ENCODE data around the gene GNB2. TPM values are rescaled to one million over a fixed set of nuclear protein-coding genes. Genes with fewer than 3 reads are reported as not detected.
"Not testable (repeated sequence)": the region's sequence is repeated elsewhere in the genome, so short reads cannot be mapped to it uniquely, and the experiment has no call there.

Gene GNB2
- polyA plus RNA-seq, 1 donor from 2014 or later = 62.7 TPM

DNA sequence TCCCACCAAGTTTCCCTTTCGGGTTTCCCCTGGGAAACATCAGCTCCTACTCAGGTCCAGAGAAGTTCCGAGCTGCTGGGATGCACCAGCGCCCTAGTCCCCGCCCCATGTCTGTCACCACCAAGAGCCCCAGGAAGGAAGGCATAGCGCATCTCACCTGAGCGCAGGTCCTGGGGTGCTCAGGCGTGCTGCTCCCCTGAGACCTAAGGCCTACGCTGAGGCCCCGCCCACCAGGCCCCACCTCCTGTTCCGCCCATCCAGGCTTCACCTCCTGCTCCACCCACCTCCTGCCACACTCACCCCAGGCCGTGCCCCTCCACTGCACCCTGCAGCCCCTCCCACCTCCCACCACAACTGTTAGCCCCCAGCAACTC is 31.0 kb upstream of the GNB2 start:
- H3K27ac Mint-ChIP-seq = peak overlapping the region in 1 of 3 donors; percentile 18
- H3K9me3 Mint-ChIP-seq = no peaks in the 10 kb centered on the region
- peaks cover 13% of the 10 kb centered on the region for H3K27me3 Mint-ChIP-seq
- peaks cover 3% of the 10 kb centered on the region for H3K36me3 Mint-ChIP-seq
- H3K4me3 Mint-ChIP-seq = peak overlapping the region; percentile 25 to 90 (median 57)
- H3K4me1 Mint-ChIP-seq = peaks cover 8 to 11% (median 9%) of the 10 kb centered on the region in 3 donors

DNA sequence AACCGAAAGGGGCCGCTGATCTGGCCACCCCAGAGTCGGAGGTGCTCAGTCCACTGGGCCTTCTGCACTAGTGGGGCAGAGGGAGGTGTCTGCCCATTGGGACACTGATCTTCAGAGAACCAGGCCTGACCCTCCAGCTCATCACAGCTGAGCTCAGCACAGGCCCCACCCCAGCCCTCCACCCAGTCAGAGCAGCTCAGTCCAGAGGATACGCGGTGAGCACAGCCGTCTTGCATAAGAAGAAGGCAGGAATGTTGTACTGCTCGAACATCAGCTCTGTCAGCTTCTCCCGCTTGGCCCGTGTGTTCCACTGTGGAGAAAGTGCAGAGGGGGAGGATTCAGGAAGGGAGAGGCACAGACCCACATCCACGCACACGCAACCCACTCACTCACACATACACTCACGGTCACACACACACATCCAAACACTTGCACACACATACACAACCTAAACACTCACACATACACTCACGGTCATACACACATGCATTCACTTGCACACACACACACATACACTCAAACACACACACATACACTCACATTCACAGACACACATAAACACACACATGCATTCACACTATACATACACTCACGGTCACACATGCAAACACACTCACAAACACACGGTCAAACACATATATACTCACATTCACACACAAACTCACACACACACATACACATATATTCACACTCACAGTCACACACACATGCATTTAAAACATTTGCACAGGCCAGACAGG is 23.5 kb upstream of the GNB2 start:
- Mint-ChIP-seq H3K9me3 (no peaks in the 10 kb centered on the region), H3K4me3 (no peak overlapping the region), H3K4me1 (peaks cover 0 to 4% (median 0%) of the 10 kb centered on the region in 3 donors), H3K27me3 (peaks cover 39% of the 10 kb centered on the region), H3K36me3 (peaks cover 3% of the 10 kb centered on the region), H3K27ac (no peak overlapping the region)

DNA sequence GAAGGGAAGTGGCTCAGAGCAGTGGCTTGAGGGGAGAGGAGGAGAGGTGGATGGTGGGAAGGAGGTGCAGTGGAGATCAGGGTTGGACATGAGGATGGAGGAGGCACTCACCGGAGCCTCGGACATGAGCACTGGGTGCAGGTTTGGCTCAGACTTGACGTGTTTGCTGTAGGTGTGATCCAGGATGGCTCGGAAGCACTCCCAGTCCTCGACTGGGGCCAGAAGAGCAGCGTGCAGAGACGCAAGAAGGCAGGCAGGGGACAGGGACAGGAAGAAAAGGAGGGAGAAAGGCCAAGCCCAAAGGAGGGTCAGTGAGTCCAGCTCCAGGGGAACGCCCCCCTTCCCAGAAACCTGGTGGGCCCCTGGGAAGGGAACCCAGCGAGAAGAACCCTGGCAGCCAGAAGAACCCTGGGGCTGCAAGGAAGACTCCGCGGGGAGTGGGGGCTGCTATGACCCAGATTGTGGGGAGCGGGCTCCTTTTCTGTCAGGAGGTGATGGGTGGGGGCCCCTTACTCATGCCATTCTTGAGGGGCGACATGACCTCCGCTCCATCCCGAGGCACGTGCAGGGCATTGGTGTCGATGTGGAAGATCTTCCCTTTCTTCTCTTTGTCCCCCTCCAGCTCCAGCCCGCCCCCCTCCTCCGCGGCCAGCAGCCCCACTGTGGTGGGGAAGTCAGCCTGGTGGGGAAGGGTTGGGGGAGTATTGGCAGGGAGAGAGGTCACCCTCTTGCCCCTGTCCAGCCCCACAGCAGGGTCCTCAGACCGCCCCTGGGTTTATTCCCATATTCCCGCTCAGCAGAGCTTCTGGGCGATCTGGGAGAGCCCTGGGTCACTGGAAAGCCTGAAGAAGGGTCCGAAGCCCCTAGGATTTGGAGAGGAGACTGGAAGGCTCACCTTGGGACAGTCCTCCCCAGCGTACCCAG is 18.4 kb upstream of the GNB2 start:
- Mint-ChIP-seq H3K4me1 (peaks cover 0 to 2% (median 0%) of the 10 kb centered on the region in 3 donors), H3K4me3 (no peak overlapping the region), H3K27me3 (peaks cover 36% of the 10 kb centered on the region), H3K27ac (peak overlapping the region in 1 of 3 donors; percentile 75), H3K36me3 (peaks cover 3% of the 10 kb centered on the region), H3K9me3 (no peaks in the 10 kb centered on the region)

DNA sequence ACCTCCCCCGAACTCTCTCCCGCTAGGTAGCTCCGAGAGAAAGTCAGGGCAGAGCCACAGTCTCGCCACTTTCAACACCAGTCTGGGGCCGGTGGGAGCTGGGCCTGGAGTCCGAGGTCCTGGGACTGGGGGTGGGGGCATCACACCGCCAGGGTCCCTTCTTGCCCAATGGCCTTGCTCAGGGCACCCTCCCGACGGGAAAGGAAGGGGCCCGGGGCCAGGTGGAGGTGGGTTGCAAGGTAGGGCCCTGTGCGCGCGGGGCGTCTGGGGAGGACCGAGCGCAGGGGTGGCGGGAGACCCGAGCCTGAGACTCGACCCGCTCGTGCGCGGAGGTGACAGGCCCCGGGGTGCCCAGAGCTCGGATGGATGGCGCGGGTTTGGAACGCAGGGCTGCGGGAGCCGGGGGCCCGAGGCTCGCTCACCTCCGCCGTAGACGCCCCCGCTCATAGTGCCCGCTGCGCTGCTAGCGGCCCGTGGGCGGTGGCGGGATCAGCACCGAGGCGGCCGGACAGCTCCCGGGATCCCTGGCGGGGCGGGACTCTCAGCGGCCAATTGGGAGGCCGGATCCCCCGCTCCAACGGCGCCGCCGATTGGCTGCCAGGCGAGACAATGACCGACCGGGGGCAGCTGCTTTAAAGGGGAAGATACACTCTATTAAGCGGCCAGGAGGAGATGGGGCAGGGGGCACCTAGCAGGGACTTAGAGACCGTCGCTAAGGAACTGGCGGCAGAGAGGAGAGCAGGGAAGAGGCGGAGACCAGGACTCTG is 17.4 kb upstream of the GNB2 start, which contains the start of gene ACTL6B:
ACTL6B (minus strand) TSS at position 541 of the 767 bp plus-strand sequence; CDS start at position 447, 94 bp downstream.
- Mint-ChIP-seq H3K27ac (no peak within 1 kb of the TSS), H3K4me1 (peaks cover 0 to 2% (median 0%) of the 10 kb centered on the region in 3 donors), H3K27me3 (peaks cover 37% of the 10 kb centered on the region), H3K4me3 (no peak within 1 kb of the TSS), H3K9me3 (peaks cover 0 to under 1% (median 0%) of the 10 kb centered on the region in 3 donors), H3K36me3 (peaks cover 3% of the 10 kb centered on the region)

DNA sequence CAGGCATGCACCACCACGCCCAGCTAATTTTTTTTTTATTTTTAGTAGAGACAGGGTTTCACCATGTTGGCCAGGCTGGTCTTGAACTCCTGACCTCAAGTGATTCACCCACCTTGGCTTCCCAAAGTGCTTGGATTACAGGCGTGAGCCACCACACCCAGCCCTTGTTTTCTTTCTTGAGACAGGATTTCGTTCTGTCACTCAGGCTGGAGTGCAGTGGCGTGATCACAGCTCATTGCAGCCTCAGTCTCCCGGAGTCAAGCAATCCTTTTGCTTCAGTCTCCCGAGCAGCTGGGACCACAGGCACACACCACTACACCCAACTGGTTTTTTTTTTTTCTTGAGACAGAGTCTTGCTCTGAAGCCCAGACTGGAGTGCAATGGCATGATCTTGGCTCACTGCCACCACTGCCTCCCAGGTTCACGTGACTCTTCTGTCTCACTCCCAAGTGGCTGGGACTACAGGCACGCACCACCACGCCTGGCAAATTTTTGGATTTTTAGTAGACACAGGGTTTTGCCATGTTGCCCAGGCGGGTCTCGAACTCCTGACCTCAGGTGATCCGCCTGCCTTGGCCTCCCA is 11.3 kb upstream of the GNB2 start:
- peaks cover 17% of the 10 kb centered on the region for H3K27me3 Mint-ChIP-seq
- not testable (repeated sequence) for H3K36me3 Mint-ChIP-seq

DNA sequence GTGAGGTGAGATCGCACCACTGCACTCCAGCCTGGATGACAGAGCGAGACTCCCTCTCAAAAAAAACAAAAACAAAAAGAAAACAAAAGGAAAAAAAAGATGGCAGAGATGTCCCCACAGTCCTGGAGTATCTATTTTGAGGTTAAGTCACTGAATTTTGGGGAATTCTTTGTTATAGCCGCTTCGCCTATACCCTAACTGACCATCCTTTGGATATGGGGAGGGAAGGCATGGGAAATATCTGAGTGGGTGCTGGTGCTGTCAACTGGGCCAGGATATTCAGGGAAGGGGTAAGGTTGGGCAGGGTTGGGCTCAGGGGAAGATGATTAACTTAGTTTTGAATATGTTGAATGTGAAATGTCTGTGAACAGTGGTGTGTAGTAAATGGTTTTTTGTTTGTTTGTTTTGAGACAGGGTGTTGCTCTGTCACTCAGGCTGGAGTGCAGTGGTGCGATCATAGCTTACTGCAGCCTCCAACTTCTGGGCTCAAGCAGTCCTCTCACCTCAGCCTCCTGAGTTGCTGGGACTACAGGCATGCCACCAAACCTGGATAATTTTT is 8.3 kb upstream of the GNB2 start:
- Mint-ChIP-seq H3K27ac (no peak overlapping the region), H3K27me3 (peaks cover 10% of the 10 kb centered on the region), H3K4me3 (no peak overlapping the region), H3K4me1 (peaks cover 0 to 5% (median 5%) of the 10 kb centered on the region in 3 donors), H3K36me3 (peaks cover 2% of the 10 kb centered on the region), H3K9me3 (peaks cover 0 to 2% (median 0%) of the 10 kb centered on the region in 3 donors)

More for the DNA sequence above, 11.3 kb upstream of the GNB2 start:
- not testable (repeated sequence) for H3K27ac Mint-ChIP-seq, H3K4me1 Mint-ChIP-seq, H3K4me3 Mint-ChIP-seq, H3K9me3 Mint-ChIP-seq

DNA sequence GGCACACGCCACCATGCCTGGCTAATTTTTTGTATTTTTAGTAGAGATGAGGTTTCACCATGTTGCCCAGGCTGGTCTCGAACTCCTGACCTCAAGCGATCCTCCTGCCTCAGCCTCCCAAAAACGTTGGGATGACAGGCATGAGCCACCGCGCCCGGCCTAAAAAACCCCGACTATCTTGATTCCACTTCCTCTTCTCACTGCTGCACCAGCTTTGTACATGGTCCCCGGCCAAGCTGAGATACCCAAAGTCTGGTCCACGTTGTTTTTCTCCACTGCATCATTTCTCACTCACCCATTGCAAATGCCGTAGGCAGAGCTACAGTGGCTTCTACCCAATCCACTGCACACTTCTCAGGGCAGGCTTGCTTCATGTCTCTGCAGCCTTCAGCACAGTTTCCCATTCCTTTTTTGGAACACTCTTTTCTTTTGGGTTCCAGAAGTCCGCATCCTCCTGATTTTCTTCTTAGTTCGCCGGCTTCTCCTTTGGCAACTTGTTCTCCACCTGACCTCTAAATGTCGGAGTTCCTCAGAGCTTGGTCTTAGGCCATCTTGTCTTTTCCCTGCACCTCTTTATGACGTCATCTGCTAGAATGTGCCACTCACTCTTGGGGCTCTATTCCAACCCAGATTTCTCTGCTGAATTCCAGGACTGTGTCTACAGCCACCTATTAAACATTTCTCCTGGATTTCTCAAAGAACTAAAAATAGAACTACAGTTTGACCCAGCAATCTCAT is 6.0 kb upstream of the GNB2 start:
- Mint-ChIP-seq H3K27ac (peak overlapping the region in 1 of 3 donors; percentile 71), H3K36me3 (peaks cover 2% of the 10 kb centered on the region), H3K4me3 (peak overlapping the region in 1 of 4 donors; percentile 33), H3K27me3 (peaks cover 6% of the 10 kb centered on the region), H3K9me3 (no peaks in the 10 kb centered on the region), H3K4me1 (peaks cover 0 to 5% (median 5%) of the 10 kb centered on the region in 3 donors)

DNA sequence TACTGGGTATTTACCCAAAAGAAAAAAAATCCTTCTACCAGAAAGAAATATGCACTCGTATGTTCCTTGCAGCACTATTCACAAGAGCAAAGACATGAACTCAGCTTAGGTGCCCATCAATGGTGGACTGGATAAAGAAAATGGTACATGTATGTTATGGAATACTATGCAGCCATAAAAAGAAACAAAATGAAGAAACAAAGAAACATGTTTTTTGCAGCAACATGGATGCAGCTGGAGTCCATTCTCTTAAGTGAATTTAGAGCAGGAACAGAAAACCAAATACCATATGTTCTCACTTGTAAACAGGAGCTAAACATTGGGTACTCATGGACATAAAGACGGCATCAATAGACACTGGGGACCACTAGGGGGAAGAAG is 5.5 kb upstream of the GNB2 start:
- Mint-ChIP-seq H3K27me3 (peaks cover 6% of the 10 kb centered on the region), H3K27ac (peak overlapping the region in 1 of 3 donors; percentile 71), H3K9me3 (no peaks in the 10 kb centered on the region), H3K4me3 (peak overlapping the region in 1 of 4 donors; percentile 68), H3K36me3 (peaks cover 2% of the 10 kb centered on the region), H3K4me1 (peaks cover 0 to 5% (median 5%) of the 10 kb centered on the region in 3 donors)

DNA sequence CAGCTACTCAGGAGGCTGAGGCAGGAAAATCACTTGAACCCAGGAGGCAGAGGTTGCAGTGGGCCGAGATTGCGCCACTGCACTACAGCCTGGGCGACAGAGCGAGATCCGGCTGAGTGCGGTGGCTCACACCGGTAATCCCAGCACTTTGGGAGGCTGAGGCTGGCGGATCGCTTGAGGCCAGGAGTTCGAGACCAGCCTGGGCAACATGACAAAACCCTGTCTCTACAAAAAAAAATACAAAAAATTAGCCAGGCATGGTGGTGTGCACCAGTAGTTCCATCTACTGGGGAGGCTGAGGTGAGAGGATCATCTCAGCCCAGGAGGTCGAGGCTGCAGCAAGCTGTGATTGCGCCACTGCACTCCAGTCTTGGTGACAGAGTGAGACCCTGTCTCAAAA is 4.4 kb upstream of the GNB2 start:
- peaks cover 0 to 11% (median 5%) of the 10 kb centered on the region in 3 donors for H3K4me1 Mint-ChIP-seq
- not testable (repeated sequence) for H3K4me3 Mint-ChIP-seq, H3K27ac Mint-ChIP-seq, H3K36me3 Mint-ChIP-seq, H3K27me3 Mint-ChIP-seq, H3K9me3 Mint-ChIP-seq

DNA sequence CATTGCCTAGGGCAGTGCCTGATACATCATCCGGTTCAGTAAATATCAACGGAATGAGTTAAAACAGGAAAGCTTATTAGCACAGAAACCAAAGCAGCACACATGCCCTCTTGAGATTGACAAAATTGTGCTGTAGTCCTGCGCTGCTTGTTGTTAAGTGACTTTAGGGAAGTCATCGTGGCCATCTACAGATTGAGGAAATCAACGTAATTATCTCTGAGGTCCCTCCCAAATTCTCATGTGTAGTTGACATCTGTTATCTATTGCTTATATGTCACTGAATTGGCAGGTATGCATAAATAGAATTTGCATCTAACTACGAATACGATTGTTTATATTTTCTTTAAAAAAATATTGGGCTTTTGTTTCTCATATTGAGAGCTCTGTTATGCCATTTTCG is 3.5 kb upstream of the GNB2 start:
- Mint-ChIP-seq H3K27ac (peak overlapping the region in 1 of 3 donors; percentile 54), H3K27me3 (peaks cover 6% of the 10 kb centered on the region), H3K4me3 (peak overlapping the region in 1 of 4 donors; percentile 43), H3K9me3 (no peaks in the 10 kb centered on the region), H3K4me1 (peaks cover 0 to 11% (median 5%) of the 10 kb centered on the region in 3 donors), H3K36me3 (no peaks in the 10 kb centered on the region)

DNA sequence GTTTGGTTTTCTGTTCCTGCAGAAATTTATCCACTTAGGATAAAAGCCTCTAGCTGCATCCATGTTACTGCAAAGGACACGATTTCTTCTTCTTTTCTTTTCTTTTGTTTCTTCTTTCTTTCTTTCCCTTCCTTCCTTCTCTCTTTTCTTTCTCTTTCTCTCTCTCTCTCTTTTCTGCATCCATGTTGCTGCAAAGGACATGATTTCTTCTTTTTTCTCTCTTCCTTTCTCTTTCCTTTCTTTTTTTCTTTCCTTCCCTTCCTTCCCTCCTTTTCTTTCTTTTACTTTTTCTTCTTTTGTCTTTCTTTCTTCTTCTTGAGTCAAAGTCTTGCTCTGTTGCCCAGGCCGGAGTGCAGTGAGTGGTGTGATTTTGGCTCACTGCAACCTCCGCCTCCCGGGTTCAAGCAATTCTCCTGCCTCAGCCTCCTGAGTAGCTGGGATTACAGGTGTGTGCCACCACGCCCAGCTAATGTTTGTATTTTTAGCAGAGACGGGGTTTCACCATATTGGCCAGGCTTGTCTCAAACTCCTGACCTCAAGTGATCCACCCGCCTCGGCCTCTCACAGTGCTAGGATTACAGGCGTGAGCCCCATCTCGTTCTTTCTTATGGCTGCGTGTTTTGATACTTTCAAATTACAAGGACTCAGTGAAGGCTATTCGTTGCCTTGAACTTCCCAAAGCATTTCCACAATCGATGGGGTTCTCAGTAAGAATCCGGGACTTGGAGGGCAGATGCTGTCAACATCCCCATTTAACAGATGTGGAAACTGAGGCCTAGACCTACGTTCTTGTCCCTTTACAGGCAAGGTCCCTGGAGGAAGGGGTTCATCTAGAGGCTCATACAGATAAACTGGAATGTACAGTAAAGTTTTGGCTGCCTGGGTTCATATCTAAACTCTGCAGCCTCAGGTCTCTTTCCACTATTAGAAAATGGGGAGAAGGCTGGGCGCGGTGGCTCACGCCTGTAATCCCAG is 1.9 kb upstream of the GNB2 start:
- Mint-ChIP-seq H3K4me3 (peak overlapping the region in 2 of 4 donors; percentile 30 to 91), H3K36me3 (no peaks in the 10 kb centered on the region), H3K27me3 (peaks cover 3% of the 10 kb centered on the region), H3K4me1 (peaks cover 0 to 11% (median 5%) of the 10 kb centered on the region in 3 donors), H3K27ac (peak overlapping the region in 1 of 3 donors; percentile 54), H3K9me3 (no peaks in the 10 kb centered on the region)

DNA sequence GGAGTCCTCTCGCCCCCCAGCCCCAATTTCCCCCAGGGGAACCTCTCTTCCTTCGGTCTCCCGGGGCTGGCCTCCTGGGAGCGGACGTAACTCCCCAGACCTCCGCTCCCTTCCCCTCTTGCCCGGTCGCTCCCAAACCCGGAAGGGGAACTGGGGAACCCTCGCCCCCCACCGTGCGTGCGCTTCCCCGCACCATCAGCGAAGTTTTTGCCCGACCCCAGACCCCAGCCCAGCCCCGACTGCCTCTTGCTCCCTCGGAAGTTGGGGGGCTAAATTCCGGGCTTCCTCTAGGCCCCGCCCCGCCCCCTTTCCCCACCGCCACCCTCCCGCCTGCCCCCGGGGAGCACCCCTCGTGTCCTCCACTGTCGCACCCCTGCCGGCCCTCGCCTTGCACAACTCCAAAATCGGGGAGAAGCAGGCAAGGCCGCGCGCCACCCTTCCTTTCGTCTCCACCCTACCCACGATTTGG is 436 bp downstream of the GNB2 start:
- H3K4me1 Mint-ChIP-seq = peaks cover 2 to 6% (median 5%) of the 10 kb centered on the region in 3 donors
- H3K9me3 Mint-ChIP-seq = no peaks in the 10 kb centered on the region
- no peaks in the 10 kb centered on the region for H3K36me3 Mint-ChIP-seq
- peak overlapping the region; percentile 91 to 99 (median 97) for H3K4me3 Mint-ChIP-seq
- peak overlapping the region; percentile 92 to 98 (median 97) for H3K27ac Mint-ChIP-seq
- no peaks in the 10 kb centered on the region for H3K27me3 Mint-ChIP-seq

All from IgD-negative memory B cell (primary cell).